Measurements from ENCODE around the gene ADAMTS17.
A peak's percentile ranks its signal among the peaks of the same experiment; 100 is the strongest.
"Not testable (repeated sequence)": the region's sequence is repeated elsewhere in the genome, so short reads cannot be mapped to it uniquely, and the experiment has no call there.

The ADAMTS17 gene

GRCh38 chr15:100094127-100094510 lies 247.7 kb downstream of the ADAMTS17 start:
- in situ Hi-C loops (cut with MboI; ENCODE audit: low pct_unique_long_range_greater_than_20kb, low sequenced_read_pairs): no loop called here
- DNase-seq: no peak

- DNase-seq: no peak
- in situ Hi-C loops (cut with MboI; ENCODE audit: low pct_unique_long_range_greater_than_20kb, low sequenced_read_pairs): no loop called here
These were observed 248.3 kb downstream of the ADAMTS17 start for GRCh38 chr15:100093211-100094126.

GRCh38 chr15:100092034-100092433 lies 249.7 kb downstream of the ADAMTS17 start:
- in situ Hi-C loops (cut with MboI; ENCODE audit: low pct_unique_long_range_greater_than_20kb, low sequenced_read_pairs): no loop called here
- DNase-seq: no peak

GRCh38 chr15:100090411-100090810 lies 251.4 kb downstream of the ADAMTS17 start:
- in situ Hi-C loops (cut with MboI; ENCODE audit: low pct_unique_long_range_greater_than_20kb, low sequenced_read_pairs): no loop called here
- no peak for DNase-seq

GRCh38 chr15:100084042-100084821 lies 257.5 kb downstream of the ADAMTS17 start:
- in situ Hi-C loops (cut with MboI; ENCODE audit: low pct_unique_long_range_greater_than_20kb, low sequenced_read_pairs); DNase-seq: not testable (repeated sequence)

GRCh38 chr15:100083572-100083971 lies 258.2 kb downstream of the ADAMTS17 start:
- no peak for DNase-seq
- in situ Hi-C loops (cut with MboI; ENCODE audit: low pct_unique_long_range_greater_than_20kb, low sequenced_read_pairs): no loop called here

GRCh38 chr15:100082761-100083402 lies 258.9 kb downstream of the ADAMTS17 start:
- in situ Hi-C loops (cut with MboI; ENCODE audit: low pct_unique_long_range_greater_than_20kb, low sequenced_read_pairs): no loop called here
- no peak for DNase-seq

- DNase-seq: no peak
- in situ Hi-C loops (cut with MboI; ENCODE audit: low pct_unique_long_range_greater_than_20kb, low sequenced_read_pairs): no loop called here
These were observed 260.3 kb downstream of the ADAMTS17 start for GRCh38 chr15:100081454-100081853.

GRCh38 chr15:100078511-100079220 lies 263.1 kb downstream of the ADAMTS17 start:
- in situ Hi-C loops (cut with MboI; ENCODE audit: low pct_unique_long_range_greater_than_20kb, low sequenced_read_pairs): no loop called here
- peak; percentile 11 for DNase-seq

GRCh38 chr15:100075229-100075628 lies 266.5 kb downstream of the ADAMTS17 start:
- no peak for DNase-seq
- in situ Hi-C loops (cut with MboI; ENCODE audit: low pct_unique_long_range_greater_than_20kb, low sequenced_read_pairs): no loop called here

GRCh38 chr15:100073982-100074381 lies 267.8 kb downstream of the ADAMTS17 start:
- in situ Hi-C loops (cut with MboI; ENCODE audit: low pct_unique_long_range_greater_than_20kb, low sequenced_read_pairs): no loop called here
- DNase-seq: no peak

GRCh38 chr15:100066521-100067280 lies 275.1 kb downstream of the ADAMTS17 start:
- DNase-seq; in situ Hi-C loops (cut with MboI; ENCODE audit: low pct_unique_long_range_greater_than_20kb, low sequenced_read_pairs): not testable (repeated sequence)

GRCh38 chr15:100061944-100062343 lies 279.8 kb downstream of the ADAMTS17 start:
- no peak for DNase-seq
- in situ Hi-C loops (cut with MboI; ENCODE audit: low pct_unique_long_range_greater_than_20kb, low sequenced_read_pairs): no loop called here

GRCh38 chr15:100060276-100060926 lies 281.4 kb downstream of the ADAMTS17 start:
- in situ Hi-C loops (cut with MboI; ENCODE audit: low pct_unique_long_range_greater_than_20kb, low sequenced_read_pairs): no loop called here
- no peak for DNase-seq

GRCh38 chr15:100059521-100059920 lies 282.3 kb downstream of the ADAMTS17 start:
- no peak for DNase-seq
- in situ Hi-C loops (cut with MboI; ENCODE audit: low pct_unique_long_range_greater_than_20kb, low sequenced_read_pairs): no loop called here

- no peak for DNase-seq
These were observed 282.7 kb downstream of the ADAMTS17 start for GRCh38 chr15:100059094-100059493.

GRCh38 chr15:100058458-100058857 lies 283.3 kb downstream of the ADAMTS17 start:
- in situ Hi-C loops (cut with MboI; ENCODE audit: low pct_unique_long_range_greater_than_20kb, low sequenced_read_pairs): no loop called here
- DNase-seq: no peak

More at GRCh38 chr15:100059094-100059493, 282.7 kb downstream of the ADAMTS17 start:
- in situ Hi-C loops (cut with MboI; ENCODE audit: low pct_unique_long_range_greater_than_20kb, low sequenced_read_pairs): no loop called here

- in situ Hi-C loops (cut with MboI; ENCODE audit: low pct_unique_long_range_greater_than_20kb, low sequenced_read_pairs): no loop called here
- DNase-seq: no peak
These were observed 284.5 kb downstream of the ADAMTS17 start for GRCh38 chr15:100057281-100057680.

Measured in KBM-7 (cell line).